Neural progenitor cell (in vitro differentiated cells): Measurements from ENCODE around the gene TAS2R60. TPM values are rescaled to one million over a fixed set of nuclear protein-coding genes. Genes with fewer than 3 reads are reported as not detected.
"Not testable (repeated sequence)": the region's sequence is repeated elsewhere in the genome, so short reads cannot be mapped to it uniquely, and the experiment has no call there.

ENCODE experiments used
- DNase-seq: peaks from one replicate; pipeline ENCODE4 v3.0.0-alpha.2; 2016; ENCODE audit warnings: low spot score
- H2AFZ ChIP-seq: fragments of 200-600 bp; sonication (generic); replicated peaks from 2 replicates; pipeline ENCODE4 v1.6.1; 2016; ENCODE audit warnings: antibody characterized with exemption
- H3F3A ChIP-seq: fragments of 200-600 bp; sonication (generic); 2 replicates; pipeline ENCODE4 v1.6.1; 2016; ENCODE audit warnings: antibody characterized with exemption, low read depth
- H3K27ac ChIP-seq: fragments of 200-600 bp; sonication (generic); 2 replicates; pipeline ENCODE4 v1.5.1; 2016; ENCODE audit warnings: mild to moderate bottlenecking
- H3K27me3 ChIP-seq: fragments of 200-600 bp; sonication (generic); 2 replicates; pipeline ENCODE4 v1.6.1; 2016; ENCODE audit warnings: mild to moderate bottlenecking, moderate library complexity
- H3K36me3 ChIP-seq: fragments of 200-600 bp; sonication (generic); 2 replicates; pipeline ENCODE4 v1.5.1; 2016
- H3K4me1 ChIP-seq: fragments of 200-600 bp; sonication (generic); 2 replicates; pipeline ENCODE4 v1.6.1; 2016; ENCODE audit warnings: mixed run types
- H3K4me2 ChIP-seq: fragments of 200-600 bp; sonication (generic); 2 replicates; pipeline ENCODE4 v1.6.1; 2016
- H3K4me3 ChIP-seq: fragments of 200-600 bp; sonication (generic); 2 replicates; pipeline ENCODE4 v1.5.1; 2016
- H3K79me2 ChIP-seq: fragments of 200-600 bp; sonication (generic); 2 replicates; pipeline ENCODE4 v1.6.1; 2016; ENCODE audit warnings: low read depth
- H3K9ac ChIP-seq: fragments of 200-600 bp; sonication (generic); 2 replicates; pipeline ENCODE4 v1.6.1; 2016
- H3K9me3 ChIP-seq: fragments of 200-600 bp; sonication (generic); 2 replicates; pipeline ENCODE4 v1.5.1; 2016; ENCODE audit warnings: low read depth
- H4K20me1 ChIP-seq: fragments of 200-600 bp; sonication (generic); 2 replicates; pipeline ENCODE4 v1.6.1; 2016; ENCODE audit warnings: low read depth
- H3K27ac Mint-ChIP-seq: 3 replicates; pipeline ENCODE4 v1.8.0; 2021; ENCODE audit warnings: mixed read lengths
- H3K27me3 Mint-ChIP-seq: 2 replicates; pipeline ENCODE4 v1.8.0; 2022; ENCODE audit warnings: low read depth, mild to moderate bottlenecking, inconsistent platforms, moderate library complexity, mixed read lengths; ENCODE audit not compliant: insufficient read depth
- H3K36me3 Mint-ChIP-seq: 3 replicates; pipeline ENCODE4 v1.8.0; 2021; ENCODE audit warnings: mixed read lengths
- H3K4me1 Mint-ChIP-seq: 3 replicates; pipeline ENCODE4 v1.8.0; 2021; ENCODE audit warnings: mixed read lengths
- H3K4me3 Mint-ChIP-seq: 3 replicates; pipeline ENCODE4 v1.8.0; 2021; ENCODE audit warnings: mild to moderate bottlenecking, moderate library complexity, mixed read lengths
- H3K9me3 Mint-ChIP-seq: 3 replicates; pipeline ENCODE4 v1.8.0; 2020; ENCODE audit warnings: mixed read lengths
- CTCF ChIP-seq: fragments of 200-600 bp; sonication (generic); IDR thresholded peaks from 2 replicates; pipeline ENCODE4 v1.5.1; 2017; ENCODE audit warnings: antibody characterized with exemption, mild to moderate bottlenecking
- EZH2 ChIP-seq: fragments of 200-600 bp; sonication (generic); IDR thresholded peaks from 2 replicates; pipeline ENCODE4 v1.6.1; 2017; ENCODE audit warnings: antibody characterized with exemption, mild to moderate bottlenecking, moderate library complexity
- EZH2phosphoT487 ChIP-seq: fragments of 200-600 bp; sonication (generic); IDR thresholded peaks from 2 replicates; pipeline ENCODE4 v1.6.1; 2017; ENCODE audit warnings: antibody characterized with exemption
- total RNA-seq: library from RNA; depleted of rRNA; stranded (reverse); fragments of >200 nt; gene quantifications from 2 replicates; pipeline ENCODE4 v1.2.3, GENCODE V29; 2015; ENCODE audit warnings: low replicate concordance

TAS2R60 gene
- total RNA-seq, 1 donor from 2014 or later: not detected

- Histone ChIP-seq H3K36me3 (no peaks in the 10 kb centered on the region), H3K4me1 (no peaks in the 10 kb centered on the region), H3K4me2 (no peak overlapping the region), H2AFZ (no peak overlapping the region), H3K27me3 (no peaks in the 10 kb centered on the region), H3K9me3 (no peaks in the 10 kb centered on the region), H3K79me2 (no peaks in the 10 kb centered on the region), H3K4me3 (no peak overlapping the region), H3F3A (no peaks in the 10 kb centered on the region), H4K20me1 (no peaks in the 10 kb centered on the region), H3K9ac (no peak overlapping the region), H3K27ac (no peak overlapping the region)
- peaks cover 8% of the 10 kb centered on the region for H3K27me3 Mint-ChIP-seq
- H3K27ac Mint-ChIP-seq: no peak overlapping the region
- H3K36me3 Mint-ChIP-seq: peaks cover 2% of the 10 kb centered on the region
- DNase-seq: no peak
- H3K9me3 Mint-ChIP-seq: peaks cover 13% of the 10 kb centered on the region
- H3K4me3 Mint-ChIP-seq: no peak overlapping the region
- H3K4me1 Mint-ChIP-seq: no peaks in the 10 kb centered on the region
- TF ChIP-seq CTCF (no peak), EZH2 (no peak), EZH2phosphoT487 (no peak)
Measured at GRCh38 chr7:143422033-143422432, 21.2 kb upstream of the TAS2R60 start.

GRCh38 chr7:143424476-143424875 is 18.8 kb upstream of the TAS2R60 start:
- H3K36me3 ChIP-seq, H3K27ac ChIP-seq, H3K4me1 ChIP-seq, H3K27me3 Mint-ChIP-seq, H3K4me2 ChIP-seq, H3K27ac Mint-ChIP-seq, H3K36me3 Mint-ChIP-seq, H3K4me3 Mint-ChIP-seq, H3F3A ChIP-seq, H3K9ac ChIP-seq, H4K20me1 ChIP-seq, H2AFZ ChIP-seq, H3K27me3 ChIP-seq, H3K79me2 ChIP-seq, H3K4me3 ChIP-seq, H3K4me1 Mint-ChIP-seq, H3K9me3 ChIP-seq, DNase-seq: not testable (repeated sequence)
- peaks cover 13% of the 10 kb centered on the region for H3K9me3 Mint-ChIP-seq

DNA sequence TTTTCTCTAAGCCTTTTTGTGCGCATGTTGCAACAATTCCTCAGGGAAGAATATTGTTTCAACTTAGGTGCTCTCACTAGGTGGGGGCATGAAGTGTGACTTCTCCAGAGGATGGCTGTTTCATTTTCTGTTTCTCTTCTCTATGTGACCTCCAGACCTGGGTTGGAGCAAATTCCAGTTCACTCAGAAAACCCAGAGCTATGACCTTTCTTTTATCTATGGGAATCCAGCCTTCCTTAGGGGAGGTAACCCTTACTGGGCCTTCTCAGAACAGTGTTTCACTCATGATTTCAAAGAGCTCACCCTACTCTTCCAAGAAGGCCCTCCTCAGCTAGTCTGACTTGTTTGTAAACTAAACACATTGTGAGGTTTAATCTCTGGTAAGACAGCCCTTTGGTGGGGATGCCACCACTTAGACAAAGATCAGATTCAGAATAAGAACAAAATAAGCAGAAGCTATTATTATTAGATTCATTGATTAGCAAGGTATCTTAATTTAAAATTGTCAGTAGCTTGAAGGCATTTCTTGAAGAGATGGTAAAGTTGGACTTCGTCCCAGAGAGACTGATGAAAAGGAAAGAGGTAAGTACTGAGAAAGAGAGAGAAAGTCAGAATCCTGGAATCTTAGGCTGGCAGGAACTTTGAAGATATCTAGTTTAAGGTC is 16.6 kb upstream of the TAS2R60 start:
- Mint-ChIP-seq H3K9me3 (peaks cover 10% of the 10 kb centered on the region), H3K36me3 (no peaks in the 10 kb centered on the region), H3K27me3 (peaks cover 4% of the 10 kb centered on the region), H3K27ac (no peak overlapping the region), H3K4me1 (no peaks in the 10 kb centered on the region), H3K4me3 (no peak overlapping the region)
- DNase-seq: no peak
- H3K9ac ChIP-seq: no peak overlapping the region
- no peak overlapping the region for H3K27ac ChIP-seq
- H3K4me3 ChIP-seq: no peak overlapping the region
- H2AFZ ChIP-seq: no peak overlapping the region
- H3F3A ChIP-seq: no peaks in the 10 kb centered on the region
- H3K9me3 ChIP-seq: no peaks in the 10 kb centered on the region
- H3K4me2 ChIP-seq: no peak overlapping the region
- no peaks in the 10 kb centered on the region for H3K36me3 ChIP-seq
- H3K27me3 ChIP-seq: no peaks in the 10 kb centered on the region
- no peak for TF ChIP-seq EZH2phosphoT487
- no peak for TF ChIP-seq CTCF
- TF ChIP-seq EZH2: no peak
- H3K4me1 ChIP-seq: no peaks in the 10 kb centered on the region
- no peaks in the 10 kb centered on the region for H4K20me1 ChIP-seq
- no peaks in the 10 kb centered on the region for H3K79me2 ChIP-seq

DNA sequence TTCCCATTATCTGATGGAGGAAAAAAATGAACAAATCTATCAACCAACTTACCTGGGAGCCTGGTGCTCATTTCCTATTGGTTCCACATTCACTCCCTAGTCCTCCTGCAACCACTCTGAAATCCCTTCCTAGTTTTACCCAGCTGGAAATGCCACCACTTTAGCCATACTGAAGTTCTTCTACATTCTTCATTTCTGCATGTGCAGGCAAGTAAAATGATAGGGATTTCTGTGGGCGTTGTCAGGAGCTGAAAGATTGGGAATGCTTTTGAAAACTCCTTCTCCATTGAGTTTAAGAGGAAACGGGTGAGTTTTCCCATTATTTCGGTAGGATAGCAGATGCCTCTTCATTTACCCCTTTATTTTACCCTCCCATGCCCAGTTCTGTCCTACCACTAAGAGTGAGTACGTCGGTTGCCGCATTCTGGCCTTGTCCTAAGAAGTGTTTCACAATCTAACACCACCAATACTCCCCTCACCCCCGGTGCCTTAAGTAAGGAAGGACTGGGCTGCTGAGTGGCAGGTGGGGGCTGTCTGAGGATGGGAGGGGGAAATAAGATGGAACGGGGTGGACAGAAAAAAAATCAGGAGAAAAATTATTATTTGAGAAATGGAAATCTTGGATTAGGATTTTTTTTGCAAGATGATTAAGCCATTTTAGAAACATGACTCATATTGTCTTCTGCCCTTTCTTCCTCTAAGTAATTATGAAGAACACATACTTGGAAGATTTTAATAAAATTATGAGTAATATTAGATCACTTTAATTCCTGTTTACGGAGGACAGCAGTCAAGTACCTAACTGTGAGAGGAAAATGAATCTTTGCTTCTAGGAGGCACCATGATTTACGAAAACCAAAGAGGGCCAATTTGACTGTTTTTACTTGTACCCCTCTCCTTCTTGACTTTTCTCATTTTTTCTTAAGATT is 13.2 kb upstream of the TAS2R60 start:
- no peak for DNase-seq
- H3K4me2 ChIP-seq: no peak overlapping the region
- Mint-ChIP-seq H3K36me3 (no peaks in the 10 kb centered on the region), H3K4me1 (no peaks in the 10 kb centered on the region), H3K27ac (no peak overlapping the region), H3K27me3 (no peaks in the 10 kb centered on the region), H3K4me3 (no peak overlapping the region), H3K9me3 (peaks cover 2% of the 10 kb centered on the region)
- no peaks in the 10 kb centered on the region for H3K27me3 ChIP-seq
- H3K79me2 ChIP-seq: no peaks in the 10 kb centered on the region
- no peaks in the 10 kb centered on the region for H4K20me1 ChIP-seq
- no peak overlapping the region for H3K4me3 ChIP-seq
- H3K4me1 ChIP-seq: no peaks in the 10 kb centered on the region
- no peak for TF ChIP-seq CTCF
- no peak overlapping the region for H3K27ac ChIP-seq
- no peaks in the 10 kb centered on the region for H3F3A ChIP-seq
- no peaks in the 10 kb centered on the region for H3K9me3 ChIP-seq
- no peak overlapping the region for H3K9ac ChIP-seq
- H3K36me3 ChIP-seq: no peaks in the 10 kb centered on the region
- H2AFZ ChIP-seq: peak overlapping the region; percentile 57
